ENCODE results near the gene ATXN1.

Gene ATXN1

GRCh38 chr6:16765235-16765634, 4.0 kb upstream of the ATXN1 start:
- in situ Hi-C loops (cut with HindIII; ENCODE audit: low pct_ligation_motif_present, low pct_unique_long_range_greater_than_20kb, low sequenced_read_pairs) = no loop called here
- DNase-seq = no peak

DNA sequence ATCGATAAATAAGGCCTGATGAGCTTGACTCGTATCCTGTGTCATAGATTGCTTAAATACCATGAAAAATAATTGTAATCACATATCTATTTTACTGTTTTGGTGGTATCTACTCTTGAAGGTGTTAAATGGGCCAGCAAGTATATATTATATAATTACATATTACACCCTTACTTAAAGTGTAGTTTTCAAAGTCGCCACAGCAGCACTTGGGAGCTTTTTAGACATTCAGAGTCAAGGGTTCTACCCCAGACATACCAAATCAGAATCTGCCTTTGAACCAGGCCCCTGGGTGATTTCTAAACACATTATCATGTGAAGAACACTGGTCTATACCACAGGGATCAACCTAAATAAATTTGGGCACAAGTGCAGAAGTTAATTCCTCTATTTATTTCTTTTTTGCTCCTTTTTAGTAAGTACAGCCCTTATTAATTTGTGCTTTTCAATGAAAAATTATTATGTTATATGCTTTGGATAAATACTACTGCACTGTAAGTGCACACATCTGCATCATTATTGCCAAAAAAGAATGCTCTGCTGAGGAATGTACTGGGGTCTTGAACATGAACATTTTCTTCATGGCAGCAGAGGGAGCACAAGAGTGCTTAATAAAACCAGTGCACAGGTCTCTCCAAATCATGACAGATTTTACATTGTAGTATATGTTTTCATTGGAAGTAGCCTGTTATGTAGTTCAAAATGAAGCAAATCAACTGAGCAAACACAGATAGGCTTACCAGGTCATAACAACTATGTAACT, 3.1 kb upstream of the ATXN1 start:
- peak; percentile 50 for DNase-seq
- in situ Hi-C loops (cut with HindIII; ENCODE audit: low pct_ligation_motif_present, low pct_unique_long_range_greater_than_20kb, low sequenced_read_pairs) = no loop called here

- DNase-seq = peak; percentile 79
- in situ Hi-C loops (cut with HindIII; ENCODE audit: low pct_ligation_motif_present, low pct_unique_long_range_greater_than_20kb, low sequenced_read_pairs) = no loop called here
Observed at GRCh38 chr6:16762550-16763477, 1.6 kb upstream of the ATXN1 start.

DNA sequence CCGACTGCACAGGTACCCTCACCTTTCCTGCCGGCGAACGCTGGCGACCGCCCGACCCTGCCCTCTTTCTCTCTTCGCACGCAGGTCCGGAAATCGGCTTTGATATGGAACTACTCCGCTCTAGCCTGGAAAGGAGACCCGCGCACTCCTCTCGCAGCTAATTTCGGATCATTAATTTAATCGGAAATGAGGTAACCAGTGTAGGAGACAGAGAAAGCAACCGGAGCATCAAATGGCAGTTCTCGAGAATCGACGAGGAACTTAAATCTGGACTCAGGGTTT, 949 bp upstream of the ATXN1 start:
- peak; percentile 49 for DNase-seq
- in situ Hi-C loops (cut with HindIII; ENCODE audit: low pct_ligation_motif_present, low pct_unique_long_range_greater_than_20kb, low sequenced_read_pairs) = no loop called here

DNA sequence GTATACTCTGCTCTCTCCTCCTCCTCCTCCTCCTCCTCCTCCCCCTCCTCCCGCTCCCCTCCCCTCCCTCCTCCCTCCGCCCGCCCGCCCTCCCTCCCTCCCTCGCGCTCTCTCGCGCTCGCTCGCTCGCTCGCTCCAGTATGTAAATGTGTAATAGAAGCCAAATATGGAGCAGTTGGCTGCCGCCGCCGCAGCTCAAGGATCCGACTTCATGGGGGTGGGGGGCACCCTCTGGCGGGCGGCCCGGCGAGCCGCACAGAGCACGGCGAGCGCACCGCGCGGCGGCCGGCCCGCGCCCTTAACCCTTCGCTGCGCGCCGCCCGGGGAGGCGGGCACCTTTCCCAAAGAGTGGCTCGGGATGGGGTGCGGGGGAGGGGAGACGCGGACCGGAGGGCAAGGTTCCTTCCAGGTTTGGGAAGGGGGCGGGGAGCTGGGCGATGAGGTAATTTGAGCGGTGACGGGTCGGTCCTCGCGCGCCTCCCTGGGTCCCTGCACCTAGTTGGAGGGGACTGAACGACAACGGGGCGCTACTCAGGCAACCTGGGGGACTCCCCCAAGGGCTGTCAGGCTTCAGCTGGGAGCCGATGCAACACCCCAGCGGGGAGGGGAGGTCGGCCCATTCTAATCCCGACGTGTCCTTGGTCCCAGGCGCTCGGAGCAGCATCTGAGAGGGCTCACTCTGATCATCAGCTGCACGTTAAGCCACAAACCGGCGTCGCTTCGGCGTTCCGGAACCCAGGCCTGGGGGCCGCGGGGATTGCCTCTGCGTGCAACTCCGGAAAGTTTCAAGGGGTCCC, 409 bp upstream of the ATXN1 start:
- in situ Hi-C loops (cut with HindIII; ENCODE audit: low pct_ligation_motif_present, low pct_unique_long_range_greater_than_20kb, low sequenced_read_pairs) = no loop called here
- peak; percentile 87 for DNase-seq

- DNase-seq = peak; percentile 78
- in situ Hi-C loops (cut with HindIII; ENCODE audit: low pct_ligation_motif_present, low pct_unique_long_range_greater_than_20kb, low sequenced_read_pairs) = no loop called here
Observed at GRCh38 chr6:16759646-16760515, 1.4 kb downstream of the ATXN1 start.

- no peak for DNase-seq
- in situ Hi-C loops (cut with HindIII; ENCODE audit: low pct_ligation_motif_present, low pct_unique_long_range_greater_than_20kb, low sequenced_read_pairs) = no loop called here
Observed at GRCh38 chr6:16759181-16759645, 2.0 kb downstream of the ATXN1 start.

GRCh38 chr6:16758163-16758975, 2.9 kb downstream of the ATXN1 start:
- in situ Hi-C loops (cut with HindIII; ENCODE audit: low pct_ligation_motif_present, low pct_unique_long_range_greater_than_20kb, low sequenced_read_pairs) = no loop called here

DNA sequence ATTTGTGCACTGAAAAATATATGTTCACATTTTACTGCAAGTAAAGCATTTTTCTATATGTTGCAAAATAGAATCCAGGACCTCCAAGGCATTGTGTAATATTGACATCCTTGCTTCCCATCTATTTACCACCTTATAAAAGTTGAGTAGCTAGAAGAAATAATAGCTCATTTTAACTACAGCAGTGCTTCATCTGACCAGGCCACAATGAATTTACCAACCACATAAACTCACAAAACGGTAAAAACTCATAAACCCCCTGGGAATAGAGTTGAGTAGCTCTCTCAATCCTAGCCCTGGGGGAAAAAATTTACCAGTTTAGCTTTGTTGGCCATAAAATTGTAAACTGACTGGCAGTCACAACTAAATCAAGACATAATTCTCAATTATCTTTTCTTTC, 3.9 kb downstream of the ATXN1 start:
- DNase-seq = no peak
- in situ Hi-C loops (cut with HindIII; ENCODE audit: low pct_ligation_motif_present, low pct_unique_long_range_greater_than_20kb, low sequenced_read_pairs) = no loop called here

More at GRCh38 chr6:16758163-16758975, 2.9 kb downstream of the ATXN1 start:
- DNase-seq = no peak

DNA sequence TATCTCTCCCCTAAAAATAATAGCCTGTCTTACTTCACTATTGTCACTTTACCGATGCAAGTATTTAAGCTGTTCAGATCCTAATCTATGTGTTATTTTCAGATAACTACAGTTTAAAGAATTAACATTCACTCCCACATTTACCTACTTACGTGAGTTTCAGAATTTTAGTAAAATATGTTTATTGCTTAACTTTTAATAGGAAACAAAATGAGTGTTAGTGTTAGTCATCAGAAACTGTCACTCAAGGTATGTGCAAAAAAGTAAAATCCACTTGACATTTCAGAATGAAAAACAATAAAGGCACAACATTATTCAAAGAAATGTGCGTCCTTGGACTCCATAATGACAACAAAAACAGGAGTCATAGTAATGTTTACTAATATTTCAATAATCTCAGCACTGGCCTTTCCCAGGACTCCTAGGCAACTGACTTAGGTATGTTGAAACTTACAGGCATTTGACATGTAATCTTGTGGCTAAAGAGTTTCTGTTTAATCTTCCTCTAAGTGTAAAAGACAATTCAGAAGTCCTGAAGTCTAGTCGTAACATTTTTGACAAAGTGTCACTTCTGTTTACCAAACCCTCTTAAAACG, 4.5 kb downstream of the ATXN1 start:
- in situ Hi-C loops (cut with HindIII; ENCODE audit: low pct_ligation_motif_present, low pct_unique_long_range_greater_than_20kb, low sequenced_read_pairs) = no loop called here
- DNase-seq = no peak

DNA sequence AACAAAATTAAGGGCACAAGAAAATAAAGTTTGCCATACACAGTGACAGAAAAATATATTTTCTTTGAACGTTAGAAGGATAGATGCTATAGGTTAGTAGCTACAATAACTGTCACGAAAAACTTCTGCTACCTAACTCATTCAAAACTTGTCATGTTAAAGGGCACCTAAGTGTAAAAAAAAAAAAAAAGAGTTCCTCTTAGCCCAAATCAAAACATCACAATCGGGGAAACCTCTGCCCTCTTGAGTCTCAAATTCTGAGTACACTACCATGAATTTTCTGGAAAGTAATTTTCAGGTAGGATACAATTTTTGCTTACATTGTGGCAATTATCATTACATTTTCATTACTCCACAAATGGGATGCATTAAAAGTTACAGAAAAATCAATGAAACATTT, 5.7 kb downstream of the ATXN1 start:
- in situ Hi-C loops (cut with HindIII; ENCODE audit: low pct_ligation_motif_present, low pct_unique_long_range_greater_than_20kb, low sequenced_read_pairs) = no loop called here
- no peak for DNase-seq

GRCh38 chr6:16754876-16755275, 6.4 kb downstream of the ATXN1 start:
- in situ Hi-C loops (cut with HindIII; ENCODE audit: low pct_ligation_motif_present, low pct_unique_long_range_greater_than_20kb, low sequenced_read_pairs) = no loop called here

DNA sequence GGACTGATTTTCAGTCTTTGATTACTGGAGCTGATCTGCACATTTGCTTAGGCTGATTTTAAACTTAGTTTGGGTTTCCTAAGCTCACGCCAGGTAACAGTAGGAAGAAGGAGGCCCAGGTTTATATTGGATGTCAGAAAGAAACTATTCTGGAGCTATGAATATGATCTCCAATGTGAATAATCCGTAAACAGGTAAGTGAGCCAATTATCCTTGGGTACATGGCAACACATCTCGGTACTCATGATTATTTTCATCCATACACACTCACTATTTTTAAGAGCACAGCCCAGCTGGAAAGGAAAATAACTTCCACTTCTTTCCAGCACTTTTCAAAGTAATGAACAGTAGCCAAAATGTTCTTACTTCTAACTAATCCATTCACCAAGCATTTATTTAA, 7.0 kb downstream of the ATXN1 start:
- no peak for DNase-seq
- in situ Hi-C loops (cut with HindIII; ENCODE audit: low pct_ligation_motif_present, low pct_unique_long_range_greater_than_20kb, low sequenced_read_pairs) = no loop called here

More at GRCh38 chr6:16754876-16755275, 6.4 kb downstream of the ATXN1 start:
- DNase-seq = no peak

DNA sequence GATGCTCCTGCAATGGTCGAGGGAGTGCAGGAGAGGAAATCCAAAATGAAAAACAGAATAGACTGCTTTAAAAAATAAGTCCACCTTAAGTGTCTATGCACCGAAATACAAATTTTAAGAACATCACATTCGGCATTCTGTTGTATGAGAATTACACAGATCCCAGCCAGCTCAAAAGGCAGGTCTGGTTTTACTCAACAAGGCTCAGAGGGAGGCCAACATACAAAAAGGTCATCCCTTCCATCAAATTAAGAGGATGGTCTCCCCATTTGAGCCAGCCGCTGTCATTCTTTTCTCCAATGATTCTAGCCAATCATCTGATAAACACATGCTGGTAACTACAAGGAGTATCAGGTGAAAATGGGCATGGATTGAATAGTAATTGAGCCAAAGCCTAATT, 7.9 kb downstream of the ATXN1 start:
- in situ Hi-C loops (cut with HindIII; ENCODE audit: low pct_ligation_motif_present, low pct_unique_long_range_greater_than_20kb, low sequenced_read_pairs) = no loop called here
- DNase-seq = no peak

- DNase-seq = peak; percentile 67
- in situ Hi-C loops (cut with HindIII; ENCODE audit: low pct_ligation_motif_present, low pct_unique_long_range_greater_than_20kb, low sequenced_read_pairs) = no loop called here
Observed at GRCh38 chr6:16752206-16752866, 8.9 kb downstream of the ATXN1 start.

DNA sequence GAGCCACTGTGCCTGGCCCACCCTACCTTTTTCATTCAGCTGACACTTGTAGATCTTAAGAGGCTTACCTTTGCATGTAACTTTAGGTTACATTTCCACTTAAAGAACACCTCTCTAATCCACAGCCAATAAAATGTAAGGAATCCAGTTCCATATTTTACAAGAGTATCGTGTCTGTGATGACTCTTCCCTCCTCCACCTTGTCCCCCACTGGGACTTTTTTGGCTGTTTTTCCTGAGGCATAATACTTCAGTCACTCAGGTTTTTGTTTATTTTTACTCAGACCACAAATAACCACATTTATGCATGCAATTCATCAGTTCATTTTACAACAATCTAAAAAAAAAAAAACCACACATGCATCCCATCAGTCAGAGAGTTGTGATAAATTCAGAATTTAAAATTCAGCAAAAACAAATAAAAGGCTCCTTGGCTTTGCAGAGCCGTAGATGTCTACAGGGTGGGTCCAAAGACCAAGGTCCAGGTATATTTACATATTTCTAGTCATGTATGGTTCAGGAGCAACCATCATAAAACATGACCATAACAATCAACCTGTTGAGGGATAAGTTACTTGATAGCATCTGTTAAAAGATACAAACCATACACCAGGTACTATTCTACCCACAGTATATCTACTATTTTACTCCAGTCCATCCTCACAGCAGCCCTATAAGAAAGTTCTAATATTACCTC, 9.9 kb downstream of the ATXN1 start:
- DNase-seq = no peak
- in situ Hi-C loops (cut with HindIII; ENCODE audit: low pct_ligation_motif_present, low pct_unique_long_range_greater_than_20kb, low sequenced_read_pairs) = no loop called here

Measured in ACHN (cell line).